GM21723 (cell line): ENCODE data around the gene ZBED5.
"Not testable (repeated sequence)": the region's sequence is repeated elsewhere in the genome, so short reads cannot be mapped to it uniquely, and the experiment has no call there.

Source experiments
- ATAC-seq: cut with Tn5 transposase; IDR thresholded peaks from one replicate; pipeline ENCODE4 v1.9.1; 2021; ENCODE audit warnings: mild to moderate bottlenecking, moderate library complexity; ENCODE audit not compliant: unreplicated experiment

ZBED5 gene

DNA sequence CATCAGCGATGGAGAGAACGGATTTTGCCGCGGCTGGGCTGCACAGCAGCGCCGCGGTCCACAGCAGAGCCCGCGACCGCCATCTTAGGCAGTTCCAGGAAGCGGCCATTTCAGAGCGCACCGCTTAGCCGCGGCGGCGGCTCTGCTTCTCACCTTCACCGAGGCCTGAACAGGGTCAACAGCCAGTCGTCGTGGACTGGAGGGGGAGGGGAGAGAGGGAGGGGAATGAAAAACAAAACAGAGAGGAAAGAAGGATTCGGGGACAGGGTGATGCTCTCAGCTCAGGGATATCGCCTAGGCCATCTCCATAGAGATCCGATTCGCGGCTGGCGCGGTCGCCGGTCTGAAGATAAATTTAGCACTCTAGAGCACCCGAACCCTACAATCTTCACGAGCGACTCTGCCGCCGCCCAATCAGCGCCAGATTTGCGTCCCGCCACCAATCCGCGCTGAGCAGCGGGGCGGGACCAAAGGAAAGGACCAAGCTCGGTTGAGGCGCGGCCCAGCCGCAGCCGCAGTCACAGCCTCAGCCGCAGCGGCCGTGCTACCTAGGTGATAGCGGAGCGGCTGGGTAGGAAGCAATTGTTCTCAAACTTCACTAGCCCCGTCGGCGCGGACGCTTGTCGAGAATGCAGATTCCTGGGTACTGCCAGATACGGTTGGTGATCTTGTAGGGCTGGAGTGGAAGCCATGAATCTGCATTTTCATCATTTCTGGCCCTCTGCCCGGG, at the start of gene ZBED5:
Gene ZBED5, minus strand, starts transcription at position 345 of the 730 bp plus-strand sequence. CDS start 3,108 bp downstream, outside the sequence.
- peak; percentile 90 for ATAC-seq

DNA sequence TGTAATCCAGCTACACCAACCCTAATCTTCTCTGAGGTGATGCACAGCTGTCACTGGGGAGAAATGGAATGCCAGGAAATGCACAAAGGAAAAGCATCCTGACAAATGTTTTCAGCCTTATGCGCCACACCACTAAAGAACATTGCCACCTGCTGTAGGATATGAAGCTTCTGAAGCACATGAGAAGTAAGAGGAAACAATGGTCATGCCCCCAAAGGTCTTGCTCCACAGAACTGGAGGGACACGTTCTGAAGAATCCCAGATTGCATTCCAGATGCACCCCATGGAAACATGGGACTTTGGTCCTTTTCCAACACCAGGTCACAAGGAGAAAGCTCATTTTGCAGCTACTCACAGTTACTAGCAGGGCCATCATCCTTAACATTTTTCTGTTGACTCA, 48.7 kb upstream of the ZBED5 start:
- ATAC-seq: no peak

DNA sequence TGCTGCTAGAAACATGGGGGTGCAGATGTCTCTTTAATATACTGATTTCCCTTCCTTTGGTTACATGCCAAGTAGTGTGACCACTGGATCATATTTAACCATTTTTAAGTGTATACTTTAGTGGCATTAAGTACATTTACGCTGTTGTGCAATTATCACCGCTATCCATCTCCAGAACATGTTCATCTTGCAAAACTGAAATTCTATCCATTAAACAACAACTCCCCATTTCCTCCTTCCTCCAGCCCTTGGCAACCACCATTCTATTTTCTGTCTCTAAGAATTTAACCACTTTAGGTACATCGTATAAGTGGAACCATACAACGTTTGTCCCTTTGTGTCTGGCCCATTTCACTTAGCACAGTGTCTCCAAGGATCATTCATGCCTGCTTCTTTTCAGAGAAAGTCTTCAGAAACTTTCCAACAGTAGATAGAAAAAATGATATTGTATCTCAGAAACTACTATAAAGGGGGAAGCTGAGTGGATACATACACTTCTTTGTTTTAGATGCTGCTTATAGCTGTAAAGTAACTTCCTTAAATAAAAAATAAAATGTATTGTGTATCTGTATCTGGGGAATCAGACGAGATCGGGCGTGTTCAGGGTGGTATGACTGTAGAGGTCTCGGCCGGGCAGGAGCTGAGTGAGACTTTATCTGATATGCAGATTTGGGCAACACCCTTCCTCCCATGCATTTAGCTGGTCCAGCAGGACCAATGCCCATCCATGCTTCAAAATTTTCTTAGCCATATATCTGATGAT, 44.6 kb upstream of the ZBED5 start:
- ATAC-seq: no peak

DNA sequence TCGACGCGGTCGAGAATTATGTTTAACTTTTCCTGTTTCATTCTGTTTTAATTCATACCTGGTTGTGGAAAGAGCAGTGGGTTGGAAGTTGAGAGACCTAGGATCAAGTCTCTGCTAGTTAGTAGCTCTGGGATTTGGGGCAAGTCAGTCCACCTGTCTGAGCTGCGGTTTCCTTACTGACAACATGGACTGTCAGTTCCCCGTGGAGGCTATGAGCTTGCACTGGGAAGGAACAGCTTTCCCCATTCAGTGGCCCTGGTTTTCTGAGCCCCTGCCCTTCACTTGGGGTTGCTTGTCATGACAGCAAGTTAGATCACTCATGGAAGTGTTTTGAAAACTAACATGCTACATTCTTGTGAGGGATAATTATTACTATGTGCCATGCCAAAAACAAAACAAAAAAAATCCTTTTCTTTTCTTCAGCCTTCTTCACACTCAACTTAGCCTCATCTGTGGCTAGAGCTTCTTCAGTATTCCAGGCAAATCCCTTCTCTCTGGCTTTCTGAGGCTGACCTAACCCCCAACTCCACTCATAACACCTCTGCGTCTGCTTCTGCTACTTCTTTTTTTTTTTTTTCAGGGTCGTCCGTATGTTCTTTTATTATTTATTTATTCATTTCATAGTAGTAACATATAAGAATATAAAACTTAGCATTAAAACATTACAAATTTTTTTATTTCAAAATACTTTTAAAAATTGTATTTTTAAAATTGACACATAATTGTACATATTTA, 43.0 kb upstream of the ZBED5 start:
- ATAC-seq: no peak

DNA sequence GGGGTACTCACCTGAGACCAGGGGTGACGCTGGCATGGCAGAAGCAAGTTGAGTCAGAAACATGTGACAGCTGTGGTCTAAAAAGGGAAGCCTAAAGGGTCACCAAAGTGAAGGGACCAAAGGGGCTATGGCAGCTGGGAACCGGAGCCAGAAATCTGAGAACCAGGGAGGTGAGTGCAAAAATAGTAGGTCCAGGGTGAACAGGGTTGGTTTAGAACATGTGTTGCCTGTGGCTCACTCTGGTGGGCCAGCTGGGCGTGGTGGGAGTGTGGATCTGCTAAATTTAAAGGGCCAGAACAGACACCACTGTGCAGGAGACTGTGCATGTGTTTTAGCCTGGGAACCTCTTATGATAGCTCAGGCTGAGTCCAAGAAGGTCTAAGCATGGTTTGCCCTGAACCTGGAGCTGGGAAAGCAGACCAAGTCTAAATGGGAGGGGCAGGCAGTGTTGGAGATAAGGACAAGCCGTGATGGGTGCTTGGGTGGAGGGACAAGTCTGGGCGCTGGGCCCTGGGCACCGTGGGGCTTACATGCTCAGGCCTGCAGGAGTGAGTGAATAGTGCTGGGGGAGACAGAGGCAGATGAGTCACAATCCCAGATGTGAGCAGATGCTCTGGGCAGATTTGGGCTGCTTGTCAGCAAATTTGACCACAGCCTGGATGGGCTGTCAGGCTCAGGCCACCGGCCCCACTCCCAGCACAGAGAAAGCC, 41.4 kb upstream of the ZBED5 start:
- ATAC-seq: no peak

DNA sequence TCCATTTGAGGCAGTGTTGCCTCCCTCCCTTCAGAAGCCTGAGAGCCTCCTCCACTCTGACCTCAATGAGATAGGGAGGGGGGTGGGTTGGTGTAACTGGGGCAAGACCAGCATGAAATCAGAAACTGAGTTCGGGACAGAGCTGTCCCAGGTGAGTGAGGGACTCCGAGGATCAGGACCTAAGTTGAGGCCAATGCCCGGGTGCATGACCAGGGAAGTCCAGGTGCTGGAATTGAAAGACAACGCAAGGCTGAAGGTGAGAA, 40.8 kb upstream of the ZBED5 start:
- no peak for ATAC-seq

DNA sequence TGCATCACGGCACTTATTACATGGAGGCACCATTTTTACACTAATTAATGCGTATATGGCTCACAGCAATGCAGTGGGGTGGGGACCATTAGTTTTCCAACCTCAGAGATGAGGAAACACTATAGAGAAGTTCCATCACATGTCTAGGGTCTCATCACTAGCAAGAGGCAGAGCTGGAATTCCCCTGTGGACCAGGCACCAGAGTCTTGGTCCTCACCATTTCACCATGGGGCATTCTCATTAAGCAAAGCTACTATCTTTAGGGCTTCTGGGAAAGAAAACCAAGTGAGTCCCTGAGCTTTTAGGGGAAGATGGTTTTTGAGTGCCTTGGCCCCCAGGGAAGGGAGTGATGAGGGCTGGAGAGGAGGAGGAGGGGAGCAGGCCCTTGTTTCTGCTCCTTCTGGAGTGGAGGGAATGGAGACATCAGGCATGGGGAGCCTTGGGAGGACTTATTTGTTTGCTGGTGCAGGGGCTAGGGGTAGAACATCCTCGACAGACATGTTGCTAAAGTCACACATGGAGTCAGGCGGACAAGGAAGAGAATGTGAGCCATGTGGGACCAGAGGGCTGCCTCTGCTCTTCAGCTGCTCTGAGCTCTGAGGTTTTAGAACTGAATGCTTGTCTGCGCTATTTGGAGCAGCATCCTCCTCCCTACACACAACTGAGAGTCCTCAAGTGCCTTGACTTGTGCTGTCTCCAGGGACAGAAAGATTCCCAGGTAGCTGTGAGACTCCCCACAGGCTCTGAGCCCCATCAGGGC, 40.3 kb upstream of the ZBED5 start:
- ATAC-seq: no peak

DNA sequence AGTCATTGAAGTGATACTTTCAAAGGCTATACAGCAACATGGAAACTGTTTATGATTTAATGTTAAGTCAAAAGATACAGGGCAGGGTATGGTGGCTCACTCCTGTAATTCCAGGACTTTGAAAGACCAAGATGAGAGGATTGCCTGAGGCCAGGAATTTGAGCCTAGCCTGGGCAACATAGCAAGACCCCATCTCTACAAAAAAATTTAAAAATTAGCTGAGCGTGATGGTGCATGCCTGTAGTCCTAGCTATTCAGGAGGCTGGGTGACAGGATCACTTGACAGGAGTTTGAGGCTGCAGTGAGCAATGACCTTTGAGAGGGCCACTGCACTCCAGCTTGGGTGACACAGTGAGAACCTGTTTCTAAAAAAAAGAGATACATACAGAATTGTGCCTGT, 39.3 kb upstream of the ZBED5 start:
- ATAC-seq: no peak

DNA sequence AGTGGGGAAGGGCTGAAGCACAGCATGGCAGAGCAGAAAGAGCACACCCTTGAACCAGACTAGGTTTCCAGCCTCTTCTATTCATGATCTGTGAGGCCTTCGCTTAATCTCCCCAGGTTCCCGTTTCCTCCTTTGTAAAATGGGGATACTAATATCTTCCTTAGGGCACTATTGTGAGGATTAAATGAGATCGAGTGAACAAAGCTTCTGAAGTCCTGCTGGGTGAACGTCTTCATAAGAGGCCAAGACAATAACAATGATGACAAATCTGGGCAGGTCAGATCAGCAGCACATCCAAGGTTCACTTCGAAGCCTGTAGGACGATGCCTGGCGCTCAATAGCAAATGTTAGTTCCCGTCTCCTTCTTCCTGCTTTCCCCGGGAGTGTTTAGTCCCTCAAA, 38.6 kb upstream of the ZBED5 start:
- no peak for ATAC-seq

DNA sequence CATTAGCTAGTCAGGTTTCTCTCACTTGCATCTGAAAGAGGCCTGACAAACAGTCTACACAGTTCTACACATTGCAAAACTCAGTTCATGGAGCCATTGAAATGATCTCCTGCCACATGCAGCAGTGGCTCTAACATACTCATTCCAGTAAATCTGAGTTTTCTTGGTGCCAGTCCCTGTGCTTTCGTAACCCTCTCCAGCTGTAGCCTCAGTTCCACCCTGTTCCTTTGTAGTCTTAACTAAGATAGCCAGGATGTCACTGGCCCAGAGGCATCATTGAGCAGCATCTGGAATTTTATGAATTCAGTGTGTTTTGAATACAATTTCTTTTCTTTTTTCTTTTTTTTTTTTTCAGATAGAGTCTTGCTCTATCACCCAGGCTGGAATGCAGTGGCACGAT, 37.4 kb upstream of the ZBED5 start:
- ATAC-seq: no peak

DNA sequence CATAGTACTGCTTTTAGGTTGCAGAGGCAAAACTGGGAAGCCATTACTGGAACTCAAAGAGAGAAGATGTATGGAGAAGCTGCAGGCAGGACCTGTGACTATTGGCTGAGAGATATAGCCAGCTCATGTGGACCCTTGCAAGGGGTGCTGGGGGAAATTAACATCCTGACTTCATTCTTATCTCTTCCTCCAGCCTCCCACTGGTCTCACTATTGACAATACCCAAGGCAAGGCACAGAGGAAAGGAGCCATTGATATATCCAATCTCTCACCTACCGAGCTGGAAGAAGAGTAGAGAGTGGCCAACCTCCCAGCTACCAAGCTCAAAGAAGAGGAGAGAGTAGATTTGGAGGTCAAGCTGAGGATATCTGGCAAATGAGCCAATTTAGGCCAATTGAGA, 36.8 kb upstream of the ZBED5 start:
- ATAC-seq: no peak

DNA sequence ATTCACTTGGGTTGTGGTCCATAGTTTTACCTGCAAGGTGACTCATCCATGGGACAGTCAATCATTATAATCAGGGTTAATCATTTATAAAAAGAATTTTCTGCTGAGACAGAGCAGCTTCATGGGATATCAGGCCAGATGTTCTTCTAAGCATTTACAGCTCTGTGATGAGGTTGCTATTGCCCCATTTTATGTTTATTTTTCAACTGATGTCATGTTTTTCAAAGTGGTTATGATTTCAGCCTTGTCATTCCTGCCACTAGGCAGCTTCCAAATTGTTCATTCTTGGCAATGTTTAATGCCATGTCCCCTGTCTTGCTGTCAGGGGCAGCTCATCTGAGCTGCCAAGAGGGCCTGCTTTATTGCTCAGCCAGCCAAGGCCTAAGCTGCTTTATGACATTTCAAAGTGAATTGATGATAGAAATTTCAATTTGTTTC, 35.9 kb upstream of the ZBED5 start:
- no peak for ATAC-seq

DNA sequence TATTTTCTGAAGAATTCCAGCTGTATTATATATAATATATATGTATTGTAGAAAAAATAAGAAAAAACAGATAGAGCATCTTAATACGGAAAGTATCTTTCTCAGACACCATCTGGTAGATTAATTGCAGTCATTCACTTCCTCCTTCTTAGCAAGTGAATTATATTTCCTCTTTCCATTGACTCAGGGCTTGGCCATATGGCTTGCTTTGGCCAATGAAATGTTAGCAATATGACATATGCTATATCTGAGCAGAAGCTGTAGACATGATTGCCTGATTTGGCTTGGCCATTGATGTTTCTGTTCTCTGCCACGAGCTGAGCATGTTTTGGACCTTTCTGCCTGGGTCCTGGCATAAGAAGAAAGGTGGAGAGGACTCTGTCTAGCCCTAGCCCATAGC, 34.4 kb upstream of the ZBED5 start:
- ATAC-seq: no peak

DNA sequence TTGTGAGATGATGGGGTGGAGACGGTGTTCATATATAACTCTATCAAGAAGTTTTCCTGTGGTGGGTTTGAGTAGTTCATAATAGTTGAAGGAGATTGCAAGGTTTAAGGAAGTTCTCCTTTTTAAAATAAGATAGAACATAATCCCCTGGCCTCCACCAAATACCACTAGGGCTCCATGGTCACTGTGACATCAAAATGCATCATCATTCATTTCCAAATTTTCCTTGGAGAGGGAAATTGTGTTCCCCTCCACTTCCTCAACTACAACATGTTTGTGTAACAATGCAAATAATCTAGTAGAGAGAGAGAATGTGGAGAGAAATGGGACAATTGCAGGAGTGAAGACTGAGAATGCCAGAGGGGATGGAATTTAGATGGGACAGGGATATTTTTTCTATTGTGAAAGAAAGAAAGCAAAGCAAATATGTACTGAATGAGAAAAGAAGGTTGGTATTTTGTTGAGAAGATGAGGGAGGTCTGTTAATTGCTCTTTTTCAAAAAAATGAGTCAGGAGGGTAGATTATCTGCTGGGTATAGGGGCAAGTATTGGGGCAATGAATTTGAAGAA, 33.4 kb upstream of the ZBED5 start:
- ATAC-seq: no peak

DNA sequence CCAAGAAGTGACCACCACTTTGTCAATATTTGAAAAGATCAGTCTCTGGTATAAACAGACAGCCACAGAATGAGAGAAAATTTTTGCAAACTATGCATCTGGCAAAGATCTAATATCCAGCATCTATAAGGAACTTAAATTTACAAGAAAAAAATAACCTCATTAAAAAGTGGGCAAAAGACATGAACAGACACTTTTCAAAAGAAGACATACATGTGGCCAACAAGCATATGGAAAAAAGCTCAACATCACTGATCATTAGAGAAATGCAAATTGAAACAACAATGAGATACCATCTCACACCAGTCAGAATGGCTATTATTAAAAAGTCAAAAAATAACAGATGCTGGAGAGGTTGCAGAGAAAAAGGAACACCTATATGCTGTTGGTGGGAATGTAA, 32.2 kb upstream of the ZBED5 start:
- not testable (repeated sequence) for ATAC-seq

DNA sequence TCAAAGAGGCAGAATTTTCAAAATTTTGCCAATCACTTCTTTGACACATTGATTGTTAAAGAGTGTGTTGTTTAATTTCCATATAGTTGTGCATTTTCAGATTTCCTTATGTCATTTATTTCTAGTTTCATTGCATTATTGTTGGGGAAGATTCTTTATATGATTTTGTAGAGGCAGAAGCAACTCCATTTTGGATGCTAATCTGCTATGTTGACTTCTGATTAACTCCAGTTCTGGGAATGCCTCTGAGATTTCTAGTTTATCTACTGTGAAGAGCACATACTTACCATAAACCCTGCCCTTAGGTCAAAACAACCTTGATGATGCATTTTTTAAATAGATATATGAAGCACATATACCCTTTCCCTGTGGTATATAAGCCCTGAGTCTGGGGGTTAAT, 29.5 kb upstream of the ZBED5 start:
- no peak for ATAC-seq

DNA sequence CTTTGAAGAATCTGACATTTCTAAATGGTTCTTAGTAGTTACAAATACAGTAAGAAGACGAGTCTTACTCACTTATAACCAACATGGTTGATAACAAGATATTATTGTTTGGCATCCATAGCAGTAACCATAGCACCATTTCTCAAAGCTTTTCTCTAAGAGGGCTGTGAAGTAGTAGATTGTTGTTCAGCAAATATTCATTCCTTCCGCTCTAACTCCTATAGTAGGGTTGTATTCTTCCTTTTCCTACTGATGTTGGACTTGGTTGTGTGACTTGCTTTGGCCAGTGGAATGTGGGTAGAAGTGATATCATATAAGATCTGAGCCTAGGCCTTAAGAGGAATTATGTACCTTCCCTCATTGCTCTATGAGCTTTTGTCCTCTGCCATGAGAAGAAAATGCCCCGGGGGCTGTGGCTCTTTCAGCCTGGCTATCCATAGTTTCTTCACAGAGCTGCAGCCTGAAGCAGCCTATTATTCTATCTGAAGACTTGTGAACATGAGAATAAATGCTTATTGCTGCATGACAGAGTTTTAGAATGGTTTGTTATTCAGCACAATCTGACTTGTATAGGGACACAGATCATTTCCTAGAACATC, 28.9 kb upstream of the ZBED5 start:
- no peak for ATAC-seq

DNA sequence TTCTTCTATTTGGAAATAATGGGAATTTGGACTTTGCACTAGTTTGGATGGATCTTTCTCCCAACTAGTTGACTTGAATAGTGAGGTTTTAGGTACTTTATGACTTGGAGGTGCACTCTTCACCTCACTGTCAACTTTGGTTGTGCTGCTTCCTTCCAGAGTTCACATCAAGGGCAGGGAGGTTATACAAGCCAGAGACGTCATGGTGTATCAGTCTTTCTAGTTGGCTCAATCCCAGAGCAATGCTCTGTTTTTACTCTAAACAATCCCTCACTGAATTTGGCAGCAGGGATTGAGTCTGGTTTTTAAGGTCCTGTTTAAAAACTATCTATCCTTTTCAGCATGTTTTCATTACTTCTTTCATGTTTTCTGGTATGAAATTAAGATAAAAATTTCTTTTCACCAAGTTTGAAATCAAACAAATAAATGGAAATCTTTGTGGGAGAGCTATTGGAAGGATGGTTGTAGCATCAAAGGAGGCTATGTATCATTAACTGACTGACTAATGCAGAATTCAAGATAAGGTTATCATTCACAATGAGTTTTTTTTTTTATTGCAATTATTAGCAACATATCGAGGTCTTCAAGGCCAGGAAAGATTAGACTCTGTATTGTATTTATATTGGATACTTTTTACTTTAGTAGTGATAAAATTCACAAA, 28.0 kb upstream of the ZBED5 start:
- no peak for ATAC-seq

DNA sequence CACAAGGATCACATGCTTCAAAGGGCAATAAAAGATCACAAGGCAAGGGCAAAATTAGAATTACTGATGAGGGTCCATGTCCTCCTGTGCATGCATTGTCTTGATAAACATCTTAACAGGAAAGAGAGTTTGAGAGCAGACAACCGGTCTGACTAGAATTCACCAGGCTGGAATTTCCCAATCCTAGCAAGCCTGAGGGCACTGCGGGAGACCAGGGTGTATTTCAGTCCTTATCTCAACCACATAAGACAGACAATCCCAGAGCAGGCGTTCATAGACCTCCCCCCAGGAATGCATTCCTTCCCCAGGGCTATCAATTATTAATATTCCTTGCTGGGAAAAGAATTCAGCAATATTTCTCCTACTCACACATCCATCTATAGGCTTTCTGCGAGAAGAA, 26.4 kb upstream of the ZBED5 start:
- not testable (repeated sequence) for ATAC-seq
